K562 (cell line): ENCODE measurements around the gene DARS2.

Experiments used
- EP300 ChIP-seq: IDR thresholded peaks from 2 replicates; pipeline ENCODE4 v1.6.1; 2012; ENCODE audit warnings: low read length, improper control_type of control experiment
- RAD21 ChIP-seq, 2 experiments: fragments of 250-450 bp in 1 of 2; fragments of 450-650 bp in 1 of 2; sonication (Bioruptor Pico) in 1 of 2; formaldehyde crosslinking in 1 of 2; IDR thresholded peaks in 1 of 2; conservative IDR thresholded peaks in 1 of 2; 2 replicates each; pipeline versions ENCODE4 v1.4.0 to v1.8.0; 2020 to 2022; ENCODE audit warnings: mild to moderate bottlenecking in 2 of 2, moderate library complexity in 1 of 2
- RBM34 ChIP-seq: fragments of 200-400 bp; formaldehyde crosslinking; IDR thresholded peaks from 2 replicates; pipeline ENCODE4 v1.6.1; 2018; ENCODE audit warnings: low read length, borderline replicate concordance; ENCODE audit not compliant: insufficient read depth
- SMARCA5 ChIP-seq: fragments of 450-650 bp; IDR thresholded peaks from 2 replicates; pipeline ENCODE4 v1.6.1; 2016
- TCF3 ChIP-seq: sonication (generic); formaldehyde crosslinking; IDR thresholded peaks from 2 replicates; pipeline ENCODE4 v1.4.0; 2020; ENCODE audit warnings: mild to moderate bottlenecking, missing genetic modification reagents
- YY1 ChIP-seq, 3 experiments: IDR thresholded peaks; 2 replicates each; pipeline ENCODE4 v1.6.1; 2011; ENCODE audit warnings: low read length in 2 of 3, mild to moderate bottlenecking in 2 of 3, moderate library complexity in 2 of 3, borderline replicate concordance in 1 of 3, control low read depth in 1 of 3, low read depth in 1 of 3; ENCODE audit not compliant: insufficient read depth in 3 of 3, insufficient replicate concordance in 2 of 3, control insufficient read depth in 1 of 3, insufficient read length in 1 of 3; ENCODE audit errors: extremely low read depth in 1 of 3
- ZNF830 ChIP-seq: fragments of 250-450 bp; sonication (Bioruptor Pico); IDR thresholded peaks from 2 replicates; pipeline ENCODE4 v1.5.0; 2021; ENCODE audit warnings: mild to moderate bottlenecking
- TF ChIP-seq, protein P1 (sequence below): sonication (generic); formaldehyde crosslinking; IDR thresholded peaks from 2 replicates; pipeline ENCODE4 v1.8.0; 2023; ENCODE audit warnings: mild to moderate bottlenecking, missing genetic modification reagents

DNA sequence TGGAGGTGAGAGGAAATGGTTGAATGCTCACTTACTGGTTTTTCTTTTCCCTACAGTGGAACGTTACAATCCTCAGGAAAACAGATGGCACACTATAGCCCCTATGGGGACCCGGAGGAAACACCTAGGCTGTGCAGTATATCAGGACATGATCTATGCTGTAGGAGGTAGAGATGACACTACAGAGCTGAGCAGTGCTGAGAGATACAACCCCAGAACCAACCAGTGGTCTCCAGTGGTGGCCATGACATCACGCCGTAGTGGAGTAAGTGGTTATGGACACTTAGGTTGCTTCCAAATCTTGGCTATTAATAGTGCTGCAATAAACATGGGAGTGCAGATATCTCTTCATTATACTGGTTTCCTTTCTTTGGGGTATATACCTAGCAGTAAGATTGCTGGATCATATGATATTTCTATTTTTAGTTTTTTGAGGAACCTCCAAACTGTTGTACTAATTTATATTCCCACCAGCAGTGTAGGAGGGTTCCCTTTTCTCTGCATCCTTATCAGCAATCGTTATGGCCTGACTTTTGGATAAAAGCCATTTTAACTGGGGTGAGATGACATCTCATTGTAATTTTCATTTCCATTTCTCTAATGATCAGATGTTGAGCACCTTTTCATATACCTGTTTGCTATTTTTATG is 48.8 kb upstream of the DARS2 start:
- TF ChIP-seq SMARCA5 (no peak), RAD21 (CRISPR knock-in tag; conservative IDR thresholded peaks at IDR 0.05 in 1 of 2, IDR thresholded peaks at IDR 0.05 in 1 of 2) (no peak), TCF3 (no peak), EP300 (no peak), ZNF830 (CRISPR knock-in tag) (no peak), YY1 (IDR thresholded peaks at IDR 0.05; ENCODE audit: borderline replicate concordance in 1 of 3, control insufficient read depth in 1 of 3, extremely low read depth in 1 of 3, insufficient read depth in 3 of 3, insufficient read length in 1 of 3, insufficient replicate concordance in 2 of 3, low read depth in 1 of 3, low read length in 2 of 3) (no peak), RBM34 (no peak)
- TF ChIP-seq, protein P1, sequence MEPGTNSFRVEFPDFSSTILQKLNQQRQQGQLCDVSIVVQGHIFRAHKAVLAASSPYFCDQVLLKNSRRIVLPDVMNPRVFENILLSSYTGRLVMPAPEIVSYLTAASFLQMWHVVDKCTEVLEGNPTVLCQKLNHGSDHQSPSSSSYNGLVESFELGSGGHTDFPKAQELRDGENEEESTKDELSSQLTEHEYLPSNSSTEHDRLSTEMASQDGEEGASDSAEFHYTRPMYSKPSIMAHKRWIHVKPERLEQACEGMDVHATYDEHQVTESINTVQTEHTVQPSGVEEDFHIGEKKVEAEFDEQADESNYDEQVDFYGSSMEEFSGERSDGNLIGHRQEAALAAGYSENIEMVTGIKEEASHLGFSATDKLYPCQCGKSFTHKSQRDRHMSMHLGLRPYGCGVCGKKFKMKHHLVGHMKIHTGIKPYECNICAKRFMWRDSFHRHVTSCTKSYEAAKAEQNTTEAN (CRISPR knock-in tag) = no peak
